ENCODE data around the gene DNAJC22. TPM values are rescaled to one million over a fixed set of nuclear protein-coding genes. Genes with fewer than 3 reads are reported as not detected.

The DNAJC22 gene
- total RNA-seq, 1 experiment from 2014 or later, result 47.7 TPM

DNA sequence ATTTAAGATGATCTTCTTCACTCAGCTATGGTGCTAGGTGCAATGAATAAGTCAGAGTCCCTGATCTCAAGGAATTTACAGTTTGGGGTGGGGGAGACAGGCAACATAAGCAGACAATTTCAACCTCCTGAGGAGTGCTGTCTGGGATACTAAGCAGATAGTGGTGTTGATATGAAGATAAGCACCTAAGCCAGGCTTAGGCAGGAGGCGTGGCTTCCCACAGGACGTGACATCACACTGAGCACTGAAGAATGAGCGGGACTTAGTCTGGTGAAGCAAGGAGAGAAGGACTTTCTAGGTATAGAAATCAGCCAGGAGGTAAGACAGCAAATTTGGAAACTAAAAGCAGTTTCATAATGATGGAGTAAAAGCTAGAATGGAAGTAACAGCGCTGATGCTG, 44.9 kb upstream of the DNAJC22 start:
- Mint-ChIP-seq H3K36me3 (ENCODE audit: insufficient read depth, unreplicated experiment) (no peaks in the 10 kb centered on the region), H3K27me3 (ENCODE audit: insufficient read depth, unreplicated experiment) (peaks cover 5% of the 10 kb centered on the region), H3K4me3 (ENCODE audit: unreplicated experiment) (peak overlapping the region; percentile 22), H3K27ac (ENCODE audit: unreplicated experiment) (peak overlapping the region; percentile 48), H3K9me3 (ENCODE audit: unreplicated experiment) (no peaks in the 10 kb centered on the region), H3K4me1 (ENCODE audit: low read depth, unreplicated experiment) (peaks cover 30% of the 10 kb centered on the region)
- TF ChIP-seq CTCF (IDR thresholded peaks at IDR 0.05; ENCODE audit: insufficient read depth in 1 of 2, low read depth in 1 of 2, low read length in 1 of 2, severe bottlenecking in 1 of 2, unreplicated experiment in 1 of 2), result no peak
- ChIA-PET POLR2A (no interaction called here), CTCF (no interaction called here)
- Histone ChIP-seq H3K9me3 (no peaks in the 10 kb centered on the region), H3K36me3 (ENCODE audit: control insufficient read depth, insufficient read depth, low read length) (no peaks in the 10 kb centered on the region), H3K4me1 (0 out of 2 replicates have a peak, but pooled peaks cover 10% of the 10 kb centered on the region), H3K4me3 (ENCODE audit: low read depth, low read length) (no peak overlapping the region), H3K27me3 (replicated peaks; ENCODE audit: control insufficient read depth, insufficient read depth, low read length) (no peaks in the 10 kb centered on the region)
- no TSS peak for BruUV-seq (replicated peaks)
- intact Hi-C loops (cut with micrococcal nuclease; ENCODE audit: unreplicated experiment), result no loop called here
- peak in 1 of 2 experiments; percentile 57 for DNase-seq

GRCh38 chr12:49304161-49304560, 42.5 kb upstream of the DNAJC22 start:
- TF ChIP-seq CTCF (IDR thresholded peaks at IDR 0.05; ENCODE audit: insufficient read depth in 1 of 2, low read depth in 1 of 2, low read length in 1 of 2, severe bottlenecking in 1 of 2, unreplicated experiment in 1 of 2), result no peak
- Histone ChIP-seq H3K4me1 (0 out of 2 replicates have a peak, but pooled peaks cover 5% of the 10 kb centered on the region), H3K9me3 (no peaks in the 10 kb centered on the region), H3K36me3 (ENCODE audit: control insufficient read depth, insufficient read depth, low read length) (no peaks in the 10 kb centered on the region), H3K4me3 (ENCODE audit: low read depth, low read length) (no peak overlapping the region), H3K27me3 (replicated peaks; ENCODE audit: control insufficient read depth, insufficient read depth, low read length) (no peaks in the 10 kb centered on the region)
- H3K27ac Mint-ChIP-seq (ENCODE audit: unreplicated experiment), result no peak overlapping the region
- peaks cover 10% of the 10 kb centered on the region for H3K27me3 Mint-ChIP-seq (ENCODE audit: insufficient read depth, unreplicated experiment)
- DNase-seq, result no peak
- POLR2A ChIA-PET, result interaction anchor here (0.6 to 1.6 kb wide), 2 partner anchors 19 to 38 kb away, joined by 4 to 5 read pairs; partner anchors contain the start of gene TROAP
- CTCF ChIA-PET, result interaction anchor here (0.6 to 1.2 kb wide), 3 partner anchors 9 to 157 kb away, joined by 3 to 4 read pairs (median 3); partner anchors contain the start of gene PRPH
- peaks cover 18% of the 10 kb centered on the region for H3K4me1 Mint-ChIP-seq (ENCODE audit: low read depth, unreplicated experiment)
- H3K9me3 Mint-ChIP-seq (ENCODE audit: unreplicated experiment), result no peaks in the 10 kb centered on the region
- no TSS peak for BruUV-seq (replicated peaks)
- no peak overlapping the region for H3K4me3 Mint-ChIP-seq (ENCODE audit: unreplicated experiment)
- H3K36me3 Mint-ChIP-seq (ENCODE audit: insufficient read depth, unreplicated experiment), result no peaks in the 10 kb centered on the region
- intact Hi-C loops (cut with micrococcal nuclease; ENCODE audit: unreplicated experiment), result no loop called here

- POLR2A ChIA-PET, result interaction anchor here (0.6 kb wide), 1 partner anchor 195 kb away, joined by 4 read pairs; no protein-coding TSS in a partner anchor
- H3K4me3 Mint-ChIP-seq (ENCODE audit: unreplicated experiment), result no peak overlapping the region
- H3K4me1 Mint-ChIP-seq (ENCODE audit: low read depth, unreplicated experiment), result peaks cover 18% of the 10 kb centered on the region
- H3K27ac Mint-ChIP-seq (ENCODE audit: unreplicated experiment), result no peak overlapping the region
- no peaks in the 10 kb centered on the region for H3K36me3 ChIP-seq (ENCODE audit: control insufficient read depth, insufficient read depth, low read length)
- no peak overlapping the region for H3K4me3 ChIP-seq (ENCODE audit: low read depth, low read length)
- no peaks in the 10 kb centered on the region for H3K36me3 Mint-ChIP-seq (ENCODE audit: insufficient read depth, unreplicated experiment)
- TF ChIP-seq CTCF (IDR thresholded peaks at IDR 0.05; ENCODE audit: insufficient read depth in 1 of 2, low read depth in 1 of 2, low read length in 1 of 2, severe bottlenecking in 1 of 2, unreplicated experiment in 1 of 2), result no peak
- CTCF ChIA-PET, result interaction anchor here (0.9 to 1.2 kb wide), 2 partner anchors 9 kb away, joined by 3 to 4 read pairs; no protein-coding TSS in a partner anchor
- H3K27me3 Mint-ChIP-seq (ENCODE audit: insufficient read depth, unreplicated experiment), result peaks cover 10% of the 10 kb centered on the region
- H3K9me3 ChIP-seq, result no peaks in the 10 kb centered on the region
- DNase-seq, result no peak
- no TSS peak for BruUV-seq (replicated peaks)
- no peaks in the 10 kb centered on the region for H3K27me3 ChIP-seq (replicated peaks; ENCODE audit: control insufficient read depth, insufficient read depth, low read length)
- H3K4me1 ChIP-seq, result 0 out of 2 replicates have a peak, but pooled peaks cover 5% of the 10 kb centered on the region
- H3K9me3 Mint-ChIP-seq (ENCODE audit: unreplicated experiment), result no peaks in the 10 kb centered on the region
- intact Hi-C loops (cut with micrococcal nuclease; ENCODE audit: unreplicated experiment), result no loop called here
Observed at GRCh38 chr12:49305762-49306510, 40.8 kb upstream of the DNAJC22 start.

Data from Caco-2 (cell line).